ENCODE data around the gene KIF20A. TPM values are rescaled to one million over a fixed set of nuclear protein-coding genes. Genes with fewer than 3 reads are reported as not detected.

The KIF20A gene
- total RNA-seq, 1 experiment from 2014 or later: 81.9 TPM

DNA sequence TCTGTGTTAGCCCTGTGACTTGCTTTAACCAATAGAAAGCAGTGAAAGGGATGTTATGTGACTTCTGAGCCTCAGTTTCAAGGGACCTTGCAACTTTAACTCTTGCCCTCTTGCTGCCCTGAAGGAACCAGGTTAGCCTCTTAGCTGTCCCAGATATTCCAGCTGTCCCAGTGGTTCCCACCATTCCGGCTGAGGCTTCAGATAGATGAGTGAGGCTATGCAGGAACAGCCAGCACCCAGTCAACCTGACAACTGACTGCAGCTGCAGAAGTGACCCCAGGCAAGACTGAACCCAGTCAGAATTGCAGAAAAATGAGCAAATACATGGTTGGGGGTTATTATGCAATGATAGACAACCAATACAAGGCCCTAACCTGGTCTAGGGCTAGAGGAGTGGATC lies 44.6 kb downstream of the KIF20A start (continued):
- TF ChIP-seq, protein P1, sequence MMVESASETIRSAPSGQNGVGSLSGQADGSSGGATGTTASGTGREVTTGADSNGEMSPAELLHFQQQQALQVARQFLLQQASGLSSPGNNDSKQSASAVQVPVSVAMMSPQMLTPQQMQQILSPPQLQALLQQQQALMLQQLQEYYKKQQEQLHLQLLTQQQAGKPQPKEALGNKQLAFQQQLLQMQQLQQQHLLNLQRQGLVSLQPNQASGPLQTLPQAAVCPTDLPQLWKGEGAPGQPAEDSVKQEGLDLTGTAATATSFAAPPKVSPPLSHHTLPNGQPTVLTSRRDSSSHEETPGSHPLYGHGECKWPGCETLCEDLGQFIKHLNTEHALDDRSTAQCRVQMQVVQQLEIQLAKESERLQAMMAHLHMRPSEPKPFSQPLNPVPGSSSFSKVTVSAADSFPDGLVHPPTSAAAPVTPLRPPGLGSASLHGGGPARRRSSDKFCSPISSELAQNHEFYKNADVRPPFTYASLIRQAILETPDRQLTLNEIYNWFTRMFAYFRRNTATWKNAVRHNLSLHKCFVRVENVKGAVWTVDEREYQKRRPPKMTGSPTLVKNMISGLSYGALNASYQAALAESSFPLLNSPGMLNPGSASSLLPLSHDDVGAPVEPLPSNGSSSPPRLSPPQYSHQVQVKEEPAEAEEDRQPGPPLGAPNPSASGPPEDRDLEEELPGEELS (CRISPR knock-in tag; IDR thresholded peaks at IDR 0.05): no peak
- no peak for TF ChIP-seq ESRRA (CRISPR knock-in tag; IDR thresholded peaks at IDR 0.05; ENCODE audit: borderline replicate concordance)
- TF ChIP-seq NFE2L1 (CRISPR knock-in tag; IDR thresholded peaks at IDR 0.05): no peak
- TF ChIP-seq ZNF671 (CRISPR knock-in tag; IDR thresholded peaks at IDR 0.05): no peak
- TF ChIP-seq, protein P2, sequence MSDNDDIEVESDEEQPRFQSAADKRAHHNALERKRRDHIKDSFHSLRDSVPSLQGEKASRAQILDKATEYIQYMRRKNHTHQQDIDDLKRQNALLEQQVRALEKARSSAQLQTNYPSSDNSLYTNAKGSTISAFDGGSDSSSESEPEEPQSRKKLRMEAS (CRISPR knock-in tag; IDR thresholded peaks at IDR 0.05): no peak
- TF ChIP-seq FOXJ3 (CRISPR knock-in tag; IDR thresholded peaks at IDR 0.05; ENCODE audit: borderline replicate concordance): no peak

DNA sequence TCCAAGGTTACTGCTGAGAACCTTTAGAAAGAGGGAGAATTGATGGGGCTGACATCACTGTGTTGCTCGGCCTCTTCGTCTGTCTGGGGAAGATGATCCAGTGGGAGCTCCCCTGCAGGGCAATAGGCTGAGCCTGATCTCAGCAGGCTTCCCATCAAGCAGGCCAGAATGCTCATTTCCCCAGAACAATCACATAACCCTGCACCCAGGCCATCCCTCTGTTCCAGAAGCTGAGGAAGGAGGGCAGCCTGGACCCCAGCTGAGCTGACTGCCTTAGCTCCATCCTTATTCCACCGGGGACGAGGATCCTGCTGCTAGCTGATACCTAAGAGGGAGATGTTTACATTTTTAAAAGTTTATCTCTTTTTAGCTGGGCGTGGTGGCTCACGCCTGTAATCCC lies 45.8 kb downstream of the KIF20A start:
- Mint-ChIP-seq H3K4me3 (no peak overlapping the region), H3K9me3 (peaks cover 12% of the 10 kb centered on the region), H3K4me1 (0 out of 2 replicates have a peak, but pooled peaks cover 3% of the 10 kb centered on the region), H3K27me3 (ENCODE audit: low read depth) (peaks cover 2% of the 10 kb centered on the region), H3K36me3 (peaks cover 2% of the 10 kb centered on the region), H3K27ac (no peak overlapping the region)
- ChIA-PET POLR2A (interaction anchor here (1.0 kb wide), 1 partner anchor 11 kb away, joined by 3 read pairs; the partner anchor contains the start of gene CDC23), CTCF (interaction anchor here (0.6 to 1.7 kb wide), 3 partner anchors 36 to 128 kb away, joined by 3 to 6 read pairs (median 5); partner anchors contain the start of gene KDM3B)
- no peak for ATAC-seq
- DNase-seq (ENCODE audit: low spot score): no peak
- TF ChIP-seq, protein P3, sequence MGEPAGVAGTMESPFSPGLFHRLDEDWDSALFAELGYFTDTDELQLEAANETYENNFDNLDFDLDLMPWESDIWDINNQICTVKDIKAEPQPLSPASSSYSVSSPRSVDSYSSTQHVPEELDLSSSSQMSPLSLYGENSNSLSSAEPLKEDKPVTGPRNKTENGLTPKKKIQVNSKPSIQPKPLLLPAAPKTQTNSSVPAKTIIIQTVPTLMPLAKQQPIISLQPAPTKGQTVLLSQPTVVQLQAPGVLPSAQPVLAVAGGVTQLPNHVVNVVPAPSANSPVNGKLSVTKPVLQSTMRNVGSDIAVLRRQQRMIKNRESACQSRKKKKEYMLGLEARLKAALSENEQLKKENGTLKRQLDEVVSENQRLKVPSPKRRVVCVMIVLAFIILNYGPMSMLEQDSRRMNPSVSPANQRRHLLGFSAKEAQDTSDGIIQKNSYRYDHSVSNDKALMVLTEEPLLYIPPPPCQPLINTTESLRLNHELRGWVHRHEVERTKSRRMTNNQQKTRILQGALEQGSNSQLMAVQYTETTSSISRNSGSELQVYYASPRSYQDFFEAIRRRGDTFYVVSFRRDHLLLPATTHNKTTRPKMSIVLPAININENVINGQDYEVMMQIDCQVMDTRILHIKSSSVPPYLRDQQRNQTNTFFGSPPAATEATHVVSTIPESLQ (CRISPR knock-in tag; IDR thresholded peaks at IDR 0.05): no peak
- TF ChIP-seq OVOL2 (CRISPR knock-in tag; IDR thresholded peaks at IDR 0.05; ENCODE audit: borderline replicate concordance) (no peak), TEAD1 (CRISPR knock-in tag; IDR thresholded peaks at IDR 0.05) (no peak), EMX1 (CRISPR knock-in tag; IDR thresholded peaks at IDR 0.05) (no peak), CBFB (CRISPR knock-in tag; IDR thresholded peaks at IDR 0.05; ENCODE audit: low read depth) (no peak), ZNF396 (CRISPR knock-in tag; IDR thresholded peaks at IDR 0.05; ENCODE audit: borderline replicate concordance) (no peak), FOXK1 (CRISPR knock-in tag; IDR thresholded peaks at IDR 0.05) (no peak), FOXJ3 (CRISPR knock-in tag; IDR thresholded peaks at IDR 0.05; ENCODE audit: borderline replicate concordance) (no peak), NR3C1 (CRISPR knock-in tag; conservative IDR thresholded peaks at IDR 0.05; ENCODE audit: low read depth) (no peak), ELF4 (CRISPR knock-in tag; IDR thresholded peaks at IDR 0.05; ENCODE audit: low read depth) (no peak), ZNF138 (CRISPR knock-in tag; conservative IDR thresholded peaks at IDR 0.05) (no peak)
- TF ChIP-seq, protein P1 (CRISPR knock-in tag; IDR thresholded peaks at IDR 0.05): no peak
- TF ChIP-seq, protein P4, sequence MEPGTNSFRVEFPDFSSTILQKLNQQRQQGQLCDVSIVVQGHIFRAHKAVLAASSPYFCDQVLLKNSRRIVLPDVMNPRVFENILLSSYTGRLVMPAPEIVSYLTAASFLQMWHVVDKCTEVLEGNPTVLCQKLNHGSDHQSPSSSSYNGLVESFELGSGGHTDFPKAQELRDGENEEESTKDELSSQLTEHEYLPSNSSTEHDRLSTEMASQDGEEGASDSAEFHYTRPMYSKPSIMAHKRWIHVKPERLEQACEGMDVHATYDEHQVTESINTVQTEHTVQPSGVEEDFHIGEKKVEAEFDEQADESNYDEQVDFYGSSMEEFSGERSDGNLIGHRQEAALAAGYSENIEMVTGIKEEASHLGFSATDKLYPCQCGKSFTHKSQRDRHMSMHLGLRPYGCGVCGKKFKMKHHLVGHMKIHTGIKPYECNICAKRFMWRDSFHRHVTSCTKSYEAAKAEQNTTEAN (CRISPR knock-in tag; IDR thresholded peaks at IDR 0.05): no peak
- TF ChIP-seq, protein P5, sequence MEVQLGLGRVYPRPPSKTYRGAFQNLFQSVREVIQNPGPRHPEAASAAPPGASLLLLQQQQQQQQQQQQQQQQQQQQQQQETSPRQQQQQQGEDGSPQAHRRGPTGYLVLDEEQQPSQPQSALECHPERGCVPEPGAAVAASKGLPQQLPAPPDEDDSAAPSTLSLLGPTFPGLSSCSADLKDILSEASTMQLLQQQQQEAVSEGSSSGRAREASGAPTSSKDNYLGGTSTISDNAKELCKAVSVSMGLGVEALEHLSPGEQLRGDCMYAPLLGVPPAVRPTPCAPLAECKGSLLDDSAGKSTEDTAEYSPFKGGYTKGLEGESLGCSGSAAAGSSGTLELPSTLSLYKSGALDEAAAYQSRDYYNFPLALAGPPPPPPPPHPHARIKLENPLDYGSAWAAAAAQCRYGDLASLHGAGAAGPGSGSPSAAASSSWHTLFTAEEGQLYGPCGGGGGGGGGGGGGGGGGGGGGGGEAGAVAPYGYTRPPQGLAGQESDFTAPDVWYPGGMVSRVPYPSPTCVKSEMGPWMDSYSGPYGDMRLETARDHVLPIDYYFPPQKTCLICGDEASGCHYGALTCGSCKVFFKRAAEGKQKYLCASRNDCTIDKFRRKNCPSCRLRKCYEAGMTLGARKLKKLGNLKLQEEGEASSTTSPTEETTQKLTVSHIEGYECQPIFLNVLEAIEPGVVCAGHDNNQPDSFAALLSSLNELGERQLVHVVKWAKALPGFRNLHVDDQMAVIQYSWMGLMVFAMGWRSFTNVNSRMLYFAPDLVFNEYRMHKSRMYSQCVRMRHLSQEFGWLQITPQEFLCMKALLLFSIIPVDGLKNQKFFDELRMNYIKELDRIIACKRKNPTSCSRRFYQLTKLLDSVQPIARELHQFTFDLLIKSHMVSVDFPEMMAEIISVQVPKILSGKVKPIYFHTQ (CRISPR knock-in tag; IDR thresholded peaks at IDR 0.05): no peak
- TF ChIP-seq, protein P6, sequence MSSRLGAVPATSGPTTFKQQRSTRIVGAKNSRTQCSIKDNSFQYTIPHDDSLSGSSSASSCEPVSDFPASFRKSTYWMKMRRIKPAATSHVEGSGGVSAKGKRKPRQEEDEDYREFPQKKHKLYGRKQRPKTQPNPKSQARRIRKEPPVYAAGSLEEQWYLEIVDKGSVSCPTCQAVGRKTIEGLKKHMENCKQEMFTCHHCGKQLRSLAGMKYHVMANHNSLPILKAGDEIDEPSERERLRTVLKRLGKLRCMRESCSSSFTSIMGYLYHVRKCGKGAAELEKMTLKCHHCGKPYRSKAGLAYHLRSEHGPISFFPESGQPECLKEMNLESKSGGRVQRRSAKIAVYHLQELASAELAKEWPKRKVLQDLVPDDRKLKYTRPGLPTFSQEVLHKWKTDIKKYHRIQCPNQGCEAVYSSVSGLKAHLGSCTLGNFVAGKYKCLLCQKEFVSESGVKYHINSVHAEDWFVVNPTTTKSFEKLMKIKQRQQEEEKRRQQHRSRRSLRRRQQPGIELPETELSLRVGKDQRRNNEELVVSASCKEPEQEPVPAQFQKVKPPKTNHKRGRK (CRISPR knock-in tag; IDR thresholded peaks at IDR 0.05; ENCODE audit: borderline replicate concordance): no peak
- TF ChIP-seq, protein P2 (CRISPR knock-in tag; IDR thresholded peaks at IDR 0.05): no peak
- TF ChIP-seq, protein P7, sequence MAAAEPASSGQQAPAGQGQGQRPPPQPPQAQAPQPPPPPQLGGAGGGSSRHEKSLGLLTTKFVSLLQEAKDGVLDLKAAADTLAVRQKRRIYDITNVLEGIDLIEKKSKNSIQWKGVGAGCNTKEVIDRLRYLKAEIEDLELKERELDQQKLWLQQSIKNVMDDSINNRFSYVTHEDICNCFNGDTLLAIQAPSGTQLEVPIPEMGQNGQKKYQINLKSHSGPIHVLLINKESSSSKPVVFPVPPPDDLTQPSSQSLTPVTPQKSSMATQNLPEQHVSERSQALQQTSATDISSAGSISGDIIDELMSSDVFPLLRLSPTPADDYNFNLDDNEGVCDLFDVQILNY (CRISPR knock-in tag; IDR thresholded peaks at IDR 0.05): no peak
- TF ChIP-seq, protein P8, sequence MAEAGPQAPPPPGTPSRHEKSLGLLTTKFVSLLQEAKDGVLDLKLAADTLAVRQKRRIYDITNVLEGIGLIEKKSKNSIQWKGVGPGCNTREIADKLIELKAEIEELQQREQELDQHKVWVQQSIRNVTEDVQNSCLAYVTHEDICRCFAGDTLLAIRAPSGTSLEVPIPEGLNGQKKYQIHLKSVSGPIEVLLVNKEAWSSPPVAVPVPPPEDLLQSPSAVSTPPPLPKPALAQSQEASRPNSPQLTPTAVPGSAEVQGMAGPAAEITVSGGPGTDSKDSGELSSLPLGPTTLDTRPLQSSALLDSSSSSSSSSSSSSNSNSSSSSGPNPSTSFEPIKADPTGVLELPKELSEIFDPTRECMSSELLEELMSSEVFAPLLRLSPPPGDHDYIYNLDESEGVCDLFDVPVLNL (CRISPR knock-in tag; IDR thresholded peaks at IDR 0.05; ENCODE audit: borderline replicate concordance, low read depth): no peak
